Activated T-helper 17 cell treated with anti-CD3 and anti-CD28 coated beads, Interleukin-2, amount 50 U/mL, for 72 hours (primary cell): ENCODE results near the gene TNFRSF25. TPM values are rescaled to one million over a fixed set of nuclear protein-coding genes. Genes with fewer than 3 reads are reported as not detected.
A peak's percentile ranks its signal among the peaks of the same experiment; 100 is the strongest.
"Not testable (repeated sequence)": the region's sequence is repeated elsewhere in the genome, so short reads cannot be mapped to it uniquely, and the experiment has no call there.

Source experiments
- ATAC-seq: fragments of 150-1000 bp; cut with Tn5 transposase; replicated peaks from 2 replicates; pipeline ENCODE4 v1.10.0; 2021; ENCODE audit warnings: mild to moderate bottlenecking, moderate library complexity
- H3K27ac Mint-ChIP-seq: one replicate; pipeline ENCODE4 v1.8.0; 2022; ENCODE audit warnings: mixed read lengths
- H3K27me3 Mint-ChIP-seq: one replicate; pipeline ENCODE4 v1.8.0; 2022; ENCODE audit warnings: mixed read lengths
- H3K36me3 Mint-ChIP-seq: one replicate; pipeline ENCODE4 v1.8.0; 2022; ENCODE audit warnings: low read depth, mild to moderate bottlenecking, mixed read lengths
- H3K4me1 Mint-ChIP-seq: one replicate; pipeline ENCODE4 v1.8.0; 2022; ENCODE audit warnings: mixed read lengths
- H3K4me3 Mint-ChIP-seq: one replicate; pipeline ENCODE4 v1.8.0; 2022; ENCODE audit warnings: mild to moderate bottlenecking, mixed read lengths
- H3K9me3 Mint-ChIP-seq: one replicate; pipeline ENCODE4 v1.8.0; 2022; ENCODE audit warnings: mixed read lengths
- total RNA-seq, 2 donors: library from RNA; stranded (reverse); gene quantifications; one replicate each; pipeline ENCODE4 v1.2.3, GENCODE V29; 2022

TNFRSF25 gene
- total RNA-seq, 2 donors from 2014 or later, result 132 to 199 TPM

GRCh38 chr1:6436277-6436676, 29.7 kb downstream of the TNFRSF25 start:
- H3K4me3 Mint-ChIP-seq, H3K27me3 Mint-ChIP-seq, H3K4me1 Mint-ChIP-seq: not testable (repeated sequence)

GRCh38 chr1:6435547-6435946, 30.4 kb downstream of the TNFRSF25 start:
- peaks cover 7% of the 10 kb centered on the region for H3K27me3 Mint-ChIP-seq
- H3K36me3 Mint-ChIP-seq, result no peaks in the 10 kb centered on the region
- no peak for ATAC-seq
- no peak overlapping the region for H3K27ac Mint-ChIP-seq
- no peaks in the 10 kb centered on the region for H3K9me3 Mint-ChIP-seq
- peaks cover 4% of the 10 kb centered on the region for H3K4me1 Mint-ChIP-seq
- H3K4me3 Mint-ChIP-seq, result no peak overlapping the region

More at GRCh38 chr1:6436277-6436676, 29.7 kb downstream of the TNFRSF25 start:
- not testable (repeated sequence) for H3K36me3 Mint-ChIP-seq, H3K9me3 Mint-ChIP-seq, ATAC-seq, H3K27ac Mint-ChIP-seq

- Mint-ChIP-seq H3K4me1 (peaks cover 4% of the 10 kb centered on the region), H3K27me3 (peaks cover 7% of the 10 kb centered on the region), H3K36me3 (no peaks in the 10 kb centered on the region), H3K9me3 (no peaks in the 10 kb centered on the region), H3K4me3 (no peak overlapping the region), H3K27ac (no peak overlapping the region)
- ATAC-seq, result no peak
Observed at GRCh38 chr1:6435129-6435528, 30.8 kb downstream of the TNFRSF25 start.

GRCh38 chr1:6434186-6434585, 31.8 kb downstream of the TNFRSF25 start:
- Mint-ChIP-seq H3K36me3 (no peaks in the 10 kb centered on the region), H3K27me3 (peaks cover 4% of the 10 kb centered on the region), H3K27ac (no peak overlapping the region), H3K9me3 (no peaks in the 10 kb centered on the region), H3K4me3 (no peak overlapping the region), H3K4me1 (peaks cover 4% of the 10 kb centered on the region)
- no peak for ATAC-seq

DNA sequence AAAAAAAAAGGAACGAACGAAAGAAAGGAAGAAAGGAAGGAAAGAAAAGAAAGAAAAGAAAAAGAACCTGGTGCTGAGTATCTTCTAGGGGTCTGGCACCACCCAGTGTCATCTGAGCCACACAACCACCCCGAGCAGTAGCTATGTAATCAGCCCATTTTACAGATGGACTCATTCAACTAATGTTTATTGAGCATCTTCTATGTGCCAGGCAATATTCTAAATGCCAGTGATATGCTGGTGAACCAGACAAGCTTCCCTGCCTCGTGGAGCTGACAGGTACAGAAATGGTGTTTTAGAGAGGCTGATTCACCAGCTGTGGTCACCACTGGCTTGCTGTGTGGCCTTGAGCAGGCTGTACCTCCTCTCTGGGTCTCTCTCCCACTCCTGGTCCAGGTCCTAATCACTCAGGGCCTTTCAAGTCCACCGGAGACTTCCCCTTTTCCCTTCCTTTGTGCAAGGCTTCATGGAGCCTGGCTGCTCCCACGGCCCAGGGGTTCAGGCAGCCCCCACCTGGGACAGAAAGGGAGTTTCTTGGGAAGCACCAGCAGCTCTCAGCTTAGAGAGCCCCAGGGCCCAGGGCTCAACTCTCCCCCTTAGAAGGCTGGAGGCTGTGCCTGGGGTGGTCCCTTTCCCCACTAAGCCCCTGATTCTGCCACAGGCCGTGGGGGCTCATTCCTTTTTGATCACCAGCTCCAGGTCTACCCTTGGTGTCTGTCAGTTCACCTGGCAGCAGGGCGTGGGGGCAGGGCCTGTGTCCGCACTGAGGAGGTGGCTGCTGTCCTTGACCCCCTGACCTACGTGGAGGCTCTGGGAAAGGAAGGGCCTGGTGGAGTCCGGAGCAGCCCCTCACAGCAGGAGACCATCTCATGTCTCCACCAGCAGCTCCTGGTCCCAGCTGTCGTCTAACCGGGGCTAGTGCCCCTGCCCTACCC, 34.1 kb downstream of the TNFRSF25 start:
- H3K27ac Mint-ChIP-seq, H3K27me3 Mint-ChIP-seq, H3K4me1 Mint-ChIP-seq, H3K36me3 Mint-ChIP-seq, H3K4me3 Mint-ChIP-seq, H3K9me3 Mint-ChIP-seq: not testable (repeated sequence)
- peak; percentile 42 for ATAC-seq

GRCh38 chr1:6429660-6430411, 36.1 kb downstream of the TNFRSF25 start:
- not testable (repeated sequence) for H3K27me3 Mint-ChIP-seq, H3K27ac Mint-ChIP-seq, H3K9me3 Mint-ChIP-seq, H3K4me3 Mint-ChIP-seq, H3K4me1 Mint-ChIP-seq, H3K36me3 Mint-ChIP-seq, ATAC-seq

DNA sequence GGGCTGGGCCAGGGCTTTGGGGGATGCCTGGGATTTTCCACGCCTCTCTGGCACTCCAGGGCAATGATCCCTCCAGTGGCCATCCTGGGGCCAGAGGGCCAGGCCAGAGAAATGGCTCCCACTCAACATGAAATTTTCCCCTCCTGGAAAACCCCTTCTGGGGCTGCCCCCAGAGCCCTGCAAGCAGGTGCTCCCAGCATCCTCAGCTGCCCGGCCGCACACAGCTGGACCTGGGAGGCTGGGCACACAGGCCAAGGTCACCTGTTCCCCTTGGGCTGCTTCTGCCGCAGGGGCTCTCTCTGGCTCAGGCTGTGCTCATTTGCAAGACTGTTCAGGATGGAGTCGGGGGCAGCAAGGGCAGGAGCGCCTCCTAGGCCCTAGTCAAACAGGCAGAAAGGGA, 37.5 kb downstream of the TNFRSF25 start:
- not testable (repeated sequence) for H3K4me1 Mint-ChIP-seq, H3K27ac Mint-ChIP-seq, H3K36me3 Mint-ChIP-seq, H3K9me3 Mint-ChIP-seq, H3K4me3 Mint-ChIP-seq, H3K27me3 Mint-ChIP-seq, ATAC-seq

- no peaks in the 10 kb centered on the region for H3K9me3 Mint-ChIP-seq
- no peak for ATAC-seq
- H3K27me3 Mint-ChIP-seq, result peaks cover 3% of the 10 kb centered on the region
- peaks cover 5% of the 10 kb centered on the region for H3K4me1 Mint-ChIP-seq
- no peak overlapping the region for H3K4me3 Mint-ChIP-seq
- H3K27ac Mint-ChIP-seq, result no peak overlapping the region
- H3K36me3 Mint-ChIP-seq, result no peaks in the 10 kb centered on the region
Observed at GRCh38 chr1:6427441-6428390, 38.3 kb downstream of the TNFRSF25 start.

DNA sequence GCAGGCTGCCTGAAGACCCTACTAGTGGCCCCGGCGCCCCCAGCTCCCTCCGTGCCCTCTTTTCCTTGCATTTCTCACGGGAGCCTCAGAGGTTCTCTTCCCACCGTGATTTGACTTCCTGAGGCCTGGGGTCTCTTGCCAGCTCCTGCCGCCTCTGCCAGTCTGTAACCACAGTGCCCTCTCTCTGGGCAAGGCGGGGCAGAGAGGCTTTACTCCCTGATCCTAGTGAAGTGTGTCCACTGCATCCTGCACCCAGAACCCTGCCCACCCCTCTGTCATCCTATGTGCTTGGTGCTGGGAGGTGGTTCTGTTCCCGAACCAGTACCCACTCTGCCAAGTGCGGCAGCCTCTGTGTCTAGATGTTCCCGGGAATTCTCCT, 39.0 kb downstream of the TNFRSF25 start:
- no peak overlapping the region for H3K27ac Mint-ChIP-seq
- H3K9me3 Mint-ChIP-seq, result no peaks in the 10 kb centered on the region
- H3K4me1 Mint-ChIP-seq, result peaks cover 5% of the 10 kb centered on the region
- H3K36me3 Mint-ChIP-seq, result no peaks in the 10 kb centered on the region
- no peak for ATAC-seq
- peaks cover 3% of the 10 kb centered on the region for H3K27me3 Mint-ChIP-seq
- H3K4me3 Mint-ChIP-seq, result no peak overlapping the region

DNA sequence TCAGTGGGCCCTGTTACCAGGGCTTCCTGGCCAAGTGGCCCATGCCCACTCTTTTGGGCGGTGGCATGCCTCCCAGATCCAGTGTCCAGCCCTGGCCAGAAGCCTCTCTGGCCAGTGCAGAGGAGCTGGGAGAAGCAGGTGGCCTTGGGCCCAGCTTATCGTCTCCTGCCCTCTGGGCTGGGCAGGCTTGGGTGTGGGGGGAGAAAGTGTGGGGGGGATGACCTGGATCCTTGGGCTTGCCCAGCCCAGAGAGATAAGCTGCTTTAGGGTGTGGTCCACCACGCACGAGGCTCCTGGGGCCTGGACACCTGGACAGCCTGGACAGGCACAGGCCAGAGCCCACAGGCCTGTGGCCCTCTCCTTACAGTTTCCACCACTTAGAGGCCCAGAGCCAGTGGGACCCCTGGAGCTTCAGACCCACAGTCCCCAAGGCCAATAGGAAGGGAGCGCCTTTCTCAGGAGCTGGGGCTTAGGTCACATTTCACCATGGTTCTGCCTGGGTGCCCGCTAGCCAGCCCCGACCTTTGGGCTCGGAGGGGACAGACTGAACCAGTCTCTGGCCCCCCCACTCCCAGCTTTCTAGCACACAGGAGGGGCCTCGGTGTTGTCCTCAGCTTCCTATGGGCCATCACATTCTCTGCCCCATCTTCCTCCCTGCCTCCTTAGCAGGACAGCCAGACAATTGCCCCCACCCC, 39.5 kb downstream of the TNFRSF25 start:
- Mint-ChIP-seq H3K4me1 (peaks cover 5% of the 10 kb centered on the region), H3K27ac (no peak overlapping the region), H3K9me3 (no peaks in the 10 kb centered on the region), H3K27me3 (peaks cover 7% of the 10 kb centered on the region), H3K36me3 (no peaks in the 10 kb centered on the region), H3K4me3 (no peak overlapping the region)
- ATAC-seq, result no peak

- Mint-ChIP-seq H3K4me1 (peaks cover 5% of the 10 kb centered on the region), H3K4me3 (no peak overlapping the region), H3K27ac (no peak overlapping the region), H3K9me3 (no peaks in the 10 kb centered on the region), H3K36me3 (no peaks in the 10 kb centered on the region), H3K27me3 (peaks cover 8% of the 10 kb centered on the region)
- no peak for ATAC-seq
Observed at GRCh38 chr1:6425658-6426057, 40.3 kb downstream of the TNFRSF25 start.

DNA sequence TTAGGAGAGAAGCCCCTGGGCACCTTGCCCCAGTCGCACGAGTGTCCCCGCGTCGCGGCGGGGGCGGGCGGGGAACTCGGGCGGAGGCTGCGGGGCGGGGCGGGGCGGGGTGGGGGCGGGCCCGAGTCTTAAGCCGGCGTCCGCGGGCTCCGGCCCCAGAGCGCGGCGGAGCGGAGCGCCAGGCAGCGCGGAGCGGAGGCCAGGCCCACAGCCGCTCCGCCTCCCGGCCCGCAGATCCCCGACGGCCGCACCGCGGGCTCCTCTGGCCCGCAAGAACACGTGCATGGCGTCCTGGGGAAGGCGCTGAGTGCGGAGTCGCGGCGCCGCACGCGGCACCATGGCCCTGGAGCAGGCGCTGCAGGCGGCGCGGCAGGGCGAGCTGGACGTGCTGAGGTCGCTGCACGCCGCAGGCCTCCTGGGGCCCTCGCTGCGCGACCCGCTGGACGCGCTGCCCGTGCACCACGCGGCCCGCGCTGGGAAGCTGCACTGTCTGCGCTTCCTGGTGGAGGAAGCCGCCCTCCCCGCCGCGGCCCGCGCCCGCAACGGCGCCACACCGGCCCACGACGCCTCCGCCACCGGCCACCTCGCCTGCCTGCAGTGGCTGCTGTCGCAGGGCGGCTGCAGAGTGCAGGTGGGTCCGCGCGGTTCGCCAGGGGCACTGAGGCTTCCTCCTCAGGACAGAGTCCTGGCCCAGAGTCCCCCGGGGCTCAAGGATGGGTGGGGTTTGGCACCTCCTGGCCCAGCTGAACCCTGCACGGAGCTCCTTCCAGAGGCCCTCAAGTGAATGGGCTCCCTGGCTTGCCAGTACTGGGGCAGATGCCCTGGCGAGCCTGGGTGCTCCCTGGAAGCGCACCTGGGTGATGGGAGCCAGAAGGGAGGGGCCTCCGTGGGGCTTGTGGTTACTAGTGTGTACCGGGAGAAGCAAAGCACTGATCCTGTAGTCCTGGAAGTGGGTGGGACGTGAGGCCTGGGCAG, 41.1 kb downstream of the TNFRSF25 start, which contains the start of gene ESPN:
ESPN (plus strand) TSS at position 158 of the 975 bp plus-strand sequence; CDS start at position 338, 180 bp downstream.
- ATAC-seq, result peak; percentile 37
- Mint-ChIP-seq H3K9me3 (no peaks in the 10 kb centered on the region), H3K4me1 (peaks cover 5% of the 10 kb centered on the region), H3K4me3 (peak within 1 kb of the TSS; percentile 64), H3K36me3 (no peaks in the 10 kb centered on the region), H3K27ac (no peak within 1 kb of the TSS), H3K27me3 (peaks cover 8% of the 10 kb centered on the region)
